B cell (primary cell): ENCODE results near the gene LSS. TPM values are rescaled to one million over a fixed set of nuclear protein-coding genes. Genes with fewer than 3 reads are reported as not detected.

Experiments used
- ATAC-seq: fragments of 200-7000 bp; cut with Tn5 transposase; one replicate; pipeline ENCODE4 v1.10.0; 2021; ENCODE audit warnings: low read depth, mild to moderate bottlenecking, moderate number of reproducible peaks, moderate library complexity
- CTCF ChIA-PET: fragments of 350-600 bp; sonication (Branson Sonifier 250); formaldehyde crosslinking; loops from one replicate; lab custom pipeline; 2021; ENCODE audit warnings: antibody characterized with exemption, inconsistent platforms; lab: Charles Lee
- POLR2A ChIA-PET: fragments of 350-600 bp; sonication (Branson Sonifier 250); formaldehyde crosslinking; loops from one replicate; lab custom pipeline; 2021; ENCODE audit warnings: antibody characterized with exemption; lab: Charles Lee
- DNase-seq: peaks from one replicate; pipeline ENCODE4 v3.0.0; 2013
- H2AFZ ChIP-seq: 2 replicates; pipeline ENCODE4 v1.6.1; 2012; ENCODE audit warnings: mild to moderate bottlenecking, low read depth, low read length; ENCODE audit not compliant: insufficient read depth, poor library complexity, severe bottlenecking
- H3K27ac ChIP-seq, 2 donors: 1 replicate in 1 of 2; 2 replicates in 1 of 2; pipeline ENCODE4 v1.5.1; 2012 to 2013; ENCODE audit warnings: low read length in 2 of 2, mild to moderate bottlenecking in 2 of 2, moderate library complexity in 1 of 2
- H3K27me3 ChIP-seq, 4 experiments: fragments of 200-600 bp in 1 of 4; sonication (generic) in 1 of 4; replicated peaks in 1 of 4; 1 replicate in 2 of 4; 2 replicates in 2 of 4; pipeline versions ENCODE4 v1.6.1 to v1.7.0; 2013 to 2016; ENCODE audit warnings: low read length in 3 of 4, mild to moderate bottlenecking in 2 of 4, mixed read lengths in 1 of 4, moderate library complexity in 1 of 4; ENCODE audit not compliant: insufficient read depth in 4 of 4, control insufficient read depth in 3 of 4; ENCODE audit errors: control extremely low read depth in 1 of 4
- H3K36me3 ChIP-seq, 2 experiments: replicated peaks in 1 of 2; 1 replicate in 1 of 2; 2 replicates in 1 of 2; pipeline versions ENCODE4 v1.6.1 to v1.7.1; 2013; ENCODE audit warnings: low read length in 1 of 2; ENCODE audit not compliant: insufficient read depth in 2 of 2, control insufficient read depth in 1 of 2; ENCODE audit errors: control extremely low read depth in 1 of 2, extremely low read depth in 1 of 2
- H3K4me1 ChIP-seq, 2 donors: fragments of 200-600 bp in 1 of 2; sonication (generic) in 1 of 2; 1 replicate in 1 of 2; 2 replicates in 1 of 2; pipeline versions ENCODE4 v1.5.1 to v1.6.1; 2013 to 2017; ENCODE audit warnings: low read length in 2 of 2; ENCODE audit not compliant: control insufficient read depth in 2 of 2, insufficient read depth in 2 of 2
- H3K4me2 ChIP-seq: replicated peaks from 2 replicates; pipeline ENCODE3; 2012; ENCODE audit warnings: mild to moderate bottlenecking, low read depth, low read length; ENCODE audit not compliant: poor library complexity, severe bottlenecking
- H3K4me3 ChIP-seq, 5 experiments: fragments of 200-600 bp in 1 of 5; sonication (generic) in 1 of 5; 1 replicate in 3 of 5; 2 replicates in 2 of 5; pipeline versions ENCODE4 v1.5.1 to v1.7.0; 2011 to 2016; ENCODE audit warnings: low read length in 4 of 5, mild to moderate bottlenecking in 4 of 5, low read depth in 2 of 5, control low read depth in 1 of 5, moderate library complexity in 1 of 5; ENCODE audit not compliant: insufficient read depth in 1 of 5; ENCODE audit errors: control extremely low read depth in 1 of 5, extremely low read depth in 1 of 5
- H3K79me2 ChIP-seq: fragments of 200-600 bp; sonication (generic); one replicate; pipeline ENCODE4 v1.6.0; 2016; ENCODE audit warnings: low read length; ENCODE audit not compliant: control insufficient read depth, insufficient read depth
- H3K9ac ChIP-seq: fragments of 200-600 bp; sonication (generic); 2 replicates; pipeline ENCODE4 v1.6.1; 2017; ENCODE audit warnings: mild to moderate bottlenecking, low read length, moderate library complexity
- H3K9me3 ChIP-seq, 3 donors: one replicate each; pipeline versions ENCODE4 v1.6.1 to v1.7.1; 2013; ENCODE audit warnings: low read length in 2 of 3; ENCODE audit not compliant: control insufficient read depth in 2 of 3, insufficient read depth in 1 of 3; ENCODE audit errors: control extremely low read depth in 1 of 3
- H4K20me1 ChIP-seq: 2 replicates; pipeline ENCODE4 v1.6.0; 2012; ENCODE audit warnings: mild to moderate bottlenecking, low read length; ENCODE audit not compliant: insufficient read depth, control insufficient read depth, poor library complexity, severe bottlenecking
- H3K27ac Mint-ChIP-seq: one replicate; pipeline ENCODE4 v1.8.0; 2021; ENCODE audit warnings: mixed read lengths
- H3K27me3 Mint-ChIP-seq: one replicate; pipeline ENCODE4 v1.8.0; 2021; ENCODE audit warnings: mixed read lengths
- H3K4me1 Mint-ChIP-seq: one replicate; pipeline ENCODE4 v1.8.0; 2021; ENCODE audit warnings: mixed read lengths
- H3K4me3 Mint-ChIP-seq: one replicate; pipeline ENCODE4 v1.8.0; 2021; ENCODE audit warnings: mixed read lengths
- H3K9me3 Mint-ChIP-seq: one replicate; pipeline ENCODE4 v1.8.0; 2022; ENCODE audit warnings: mixed read lengths; ENCODE audit not compliant: insufficient read depth
- EZH2 ChIP-seq: IDR thresholded peaks from 2 replicates; pipeline ENCODE4 v1.6.1; 2012; ENCODE audit warnings: borderline replicate concordance, low read depth, mild to moderate bottlenecking, moderate library complexity, low read length; ENCODE audit not compliant: insufficient read depth, poor library complexity, severe bottlenecking
- WGBS: methylation state at CpG from one replicate; pipeline ENCODE4 v1.1.5; 2013; ENCODE audit warnings: missing lambda C conversion rate; ENCODE audit not compliant: insufficient coverage; 5-methylcytosine and 5-hydroxymethylcytosine counted together
- intact Hi-C: fragments of 100-400 bp; cut with micrococcal nuclease; formaldehyde crosslinking; loops from one replicate; pipeline ENCODE4 v1.10.0; 2022
- polyA plus RNA-seq: library from polyadenylated mRNA; depleted of rRNA; stranded (reverse); fragments of >200 nt; gene quantifications from 2 replicates; pipeline ENCODE4 v1.2.3, GENCODE V29; 2012
- total RNA-seq, 2 donors: library from RNA; stranded (reverse); fragments of 120-200 nt in 1 of 2; gene quantifications; 1 replicate in 1 of 2; 2 replicates in 1 of 2; pipeline versions ENCODE4 v1.2.3 to v1.2.4, GENCODE V29; 2013 to 2022
- TF ChIP-seq, protein P1 (sequence below): fragments of 200-600 bp; IDR thresholded peaks from one replicate; pipeline ENCODE4 v1.8.0; 2022; ENCODE audit warnings: antibody characterized with exemption, mild to moderate bottlenecking

Gene LSS
- total and polyA plus RNA-seq, 2 donors (not counting 1 experiment from before 2014, with no cell fraction given) = 30.2 to 58.1 TPM

DNA sequence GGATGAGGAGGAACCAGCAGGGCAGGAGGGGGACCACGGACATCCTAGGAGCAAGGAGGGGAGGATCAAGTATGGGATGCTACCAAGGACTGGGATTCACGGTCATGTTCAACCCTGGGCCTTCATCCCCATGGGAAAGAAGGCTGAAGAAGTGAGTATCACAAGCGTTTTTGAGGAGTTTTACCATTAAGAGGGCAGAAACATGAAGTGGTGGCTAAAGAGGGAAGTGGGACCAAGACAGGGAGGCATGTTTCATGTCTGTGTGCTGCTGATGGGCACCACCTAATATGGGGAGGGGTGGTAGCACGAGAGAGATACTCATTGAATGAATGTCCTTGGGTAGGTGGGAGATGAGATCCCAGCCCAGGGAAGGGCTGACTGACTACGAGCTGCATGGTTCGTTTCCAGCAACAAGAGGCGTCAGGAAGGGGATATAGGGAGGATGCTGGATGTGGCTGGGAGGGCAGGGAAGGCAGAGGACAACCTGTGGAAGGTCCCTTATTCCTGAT lies 11.3 kb upstream of the LSS start:
- H3K9me3 ChIP-seq = no peaks in the 10 kb centered on the region
- H3K4me1 ChIP-seq = no peaks in the 10 kb centered on the region
- no peaks in the 10 kb centered on the region for H3K27me3 ChIP-seq
- intact Hi-C loops = no loop called here
- DNase-seq = no peak
- peaks cover 2 to 82% of the 10 kb centered on the region in 2 experiments for H3K36me3 ChIP-seq
- ChIA-PET CTCF (interaction anchor here (1.3 kb wide), 1 partner anchor 11 kb away, joined by 5 read pairs; no protein-coding TSS in a partner anchor), POLR2A (no interaction called here)
- no peak overlapping the region for H3K4me3 ChIP-seq
- H3K4me1 Mint-ChIP-seq = no peaks in the 10 kb centered on the region
- H3K27ac Mint-ChIP-seq = no peak overlapping the region
- WGBS = 92% methylated on average over 7 of the region's 7 CpGs
- no peak for ATAC-seq
- H3K27ac ChIP-seq = no peak overlapping the region
- no peak overlapping the region for H2AFZ ChIP-seq
- H4K20me1 ChIP-seq = no peaks in the 10 kb centered on the region
- no peak overlapping the region for H3K9ac ChIP-seq
- no peaks in the 10 kb centered on the region for H3K9me3 Mint-ChIP-seq
- no peak overlapping the region for H3K4me2 ChIP-seq
- no peaks in the 10 kb centered on the region for H3K27me3 Mint-ChIP-seq
- TF ChIP-seq EZH2 = no peak
- TF ChIP-seq, protein P1, sequence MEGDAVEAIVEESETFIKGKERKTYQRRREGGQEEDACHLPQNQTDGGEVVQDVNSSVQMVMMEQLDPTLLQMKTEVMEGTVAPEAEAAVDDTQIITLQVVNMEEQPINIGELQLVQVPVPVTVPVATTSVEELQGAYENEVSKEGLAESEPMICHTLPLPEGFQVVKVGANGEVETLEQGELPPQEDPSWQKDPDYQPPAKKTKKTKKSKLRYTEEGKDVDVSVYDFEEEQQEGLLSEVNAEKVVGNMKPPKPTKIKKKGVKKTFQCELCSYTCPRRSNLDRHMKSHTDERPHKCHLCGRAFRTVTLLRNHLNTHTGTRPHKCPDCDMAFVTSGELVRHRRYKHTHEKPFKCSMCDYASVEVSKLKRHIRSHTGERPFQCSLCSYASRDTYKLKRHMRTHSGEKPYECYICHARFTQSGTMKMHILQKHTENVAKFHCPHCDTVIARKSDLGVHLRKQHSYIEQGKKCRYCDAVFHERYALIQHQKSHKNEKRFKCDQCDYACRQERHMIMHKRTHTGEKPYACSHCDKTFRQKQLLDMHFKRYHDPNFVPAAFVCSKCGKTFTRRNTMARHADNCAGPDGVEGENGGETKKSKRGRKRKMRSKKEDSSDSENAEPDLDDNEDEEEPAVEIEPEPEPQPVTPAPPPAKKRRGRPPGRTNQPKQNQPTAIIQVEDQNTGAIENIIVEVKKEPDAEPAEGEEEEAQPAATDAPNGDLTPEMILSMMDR = no peak
- peaks cover 5% of the 10 kb centered on the region for H3K79me2 ChIP-seq
- no peak overlapping the region for H3K4me3 Mint-ChIP-seq

DNA sequence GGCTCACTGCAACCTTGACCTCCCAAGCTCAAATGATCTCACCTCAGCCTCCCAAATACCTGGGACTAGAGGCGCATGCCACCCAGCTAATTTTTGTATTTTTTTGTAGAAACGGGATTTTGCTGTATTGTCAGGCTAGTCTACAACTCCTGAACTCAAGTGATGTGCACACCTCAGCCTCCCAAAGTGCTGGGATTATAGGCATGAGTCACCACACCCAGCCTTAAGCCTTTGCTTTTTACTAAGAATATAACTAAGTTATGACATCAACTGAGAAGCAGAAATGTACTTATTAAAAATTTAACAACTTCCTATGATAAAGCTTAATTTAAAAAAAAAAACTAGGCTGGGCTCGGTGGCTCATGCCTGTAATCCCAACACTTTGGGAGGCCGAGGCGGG lies 8.9 kb upstream of the LSS start:
- TF ChIP-seq, protein P1 = no peak
- TF ChIP-seq EZH2 = no peak

More for the DNA sequence above, 8.9 kb upstream of the LSS start:
- DNase-seq (no peak), ATAC-seq (no peak)
- Histone ChIP-seq H3K4me2 (no peak overlapping the region), H3K9me3 (no peaks in the 10 kb centered on the region), H3K9ac (no peak overlapping the region), H3K36me3 (peaks cover 2 to 67% of the 10 kb centered on the region in 2 experiments), H3K27me3 (no peaks in the 10 kb centered on the region), H3K4me1 (no peaks in the 10 kb centered on the region), H2AFZ (no peak overlapping the region), H4K20me1 (no peaks in the 10 kb centered on the region), H3K4me3 (no peak overlapping the region), H3K79me2 (no peaks in the 10 kb centered on the region), H3K27ac (no peak overlapping the region)
- 100% methylated on average over 1 of the region's 5 CpGs for WGBS
- Mint-ChIP-seq H3K4me1 (no peaks in the 10 kb centered on the region), H3K27ac (no peak overlapping the region), H3K27me3 (no peaks in the 10 kb centered on the region), H3K4me3 (no peak overlapping the region), H3K9me3 (no peaks in the 10 kb centered on the region)
- POLR2A ChIA-PET = interaction anchor here (0.7 kb wide), 1 partner anchor 22 kb away, joined by 6 read pairs; no protein-coding TSS in a partner anchor
- intact Hi-C loops = no loop called here
- CTCF ChIA-PET = no interaction called here
